Common myeloid progenitor, CD34-positive (primary cell): ENCODE data around the gene STAM2.
"Not testable (repeated sequence)": the region's sequence is repeated elsewhere in the genome, so short reads cannot be mapped to it uniquely, and the experiment has no call there.

Source experiments
- CTCF ChIA-PET: fragments of 350-600 bp; sonication (Branson Sonifier 250); formaldehyde crosslinking; loops from one replicate; lab custom pipeline; 2021; ENCODE audit warnings: antibody characterized with exemption; lab: Charles Lee
- POLR2A ChIA-PET: fragments of 350-600 bp; sonication (Branson Sonifier 250); formaldehyde crosslinking; loops from one replicate; lab custom pipeline; 2021; ENCODE audit warnings: antibody characterized with exemption; lab: Charles Lee
- DNase-seq, 3 donors: peaks; one replicate each; pipeline versions ENCODE4 v3.0.0 to v3.0.0-alpha.2; 2013
- H3K27ac ChIP-seq, 2 experiments: 1 replicate in 1 of 2; 2 replicates in 1 of 2; pipeline ENCODE4 v1.7.0; 2013; ENCODE audit warnings: inconsistent platforms in 2 of 2, low read length in 2 of 2, mild to moderate bottlenecking in 2 of 2, low read depth in 1 of 2, moderate library complexity in 1 of 2; ENCODE audit not compliant: severe bottlenecking in 2 of 2, insufficient read depth in 1 of 2, poor library complexity in 1 of 2
- H3K27me3 ChIP-seq, 5 experiments: replicated peaks in 2 of 5; 1 replicate in 3 of 5; 2 replicates in 2 of 5; pipeline versions ENCODE4 v1.6.1 to v1.7.0; 2013; ENCODE audit warnings: low read length in 4 of 5, mild to moderate bottlenecking in 2 of 5, moderate library complexity in 2 of 5, inconsistent platforms in 1 of 5; ENCODE audit not compliant: insufficient read depth in 5 of 5, control insufficient read depth in 4 of 5
- H3K36me3 ChIP-seq, 4 experiments: 1 replicate in 2 of 4; 2 replicates in 2 of 4; pipeline versions ENCODE4 v1.6.1 to v1.7.0; 2013; ENCODE audit warnings: low read length in 3 of 4, control low read depth in 1 of 4, mild to moderate bottlenecking in 1 of 4; ENCODE audit not compliant: control insufficient read depth in 4 of 4, insufficient read depth in 4 of 4
- H3K4me1 ChIP-seq, 4 experiments: 1 replicate in 3 of 4; 2 replicates in 1 of 4; pipeline versions ENCODE4 v1.6.1 to v1.7.1; 2013; ENCODE audit warnings: low read length in 3 of 4, mild to moderate bottlenecking in 3 of 4, control low read depth in 1 of 4, inconsistent platforms in 1 of 4, moderate library complexity in 1 of 4; ENCODE audit not compliant: control insufficient read depth in 4 of 4, insufficient read depth in 4 of 4; ENCODE audit errors: control extremely low read depth in 1 of 4
- H3K4me3 ChIP-seq, 7 experiments: 1 replicate in 4 of 7; 2 replicates in 3 of 7; pipeline versions ENCODE4 v1.5.1 to v1.7.0; 2013; ENCODE audit warnings: mild to moderate bottlenecking in 7 of 7, low read length in 6 of 7, moderate library complexity in 6 of 7, inconsistent platforms in 2 of 7, low read depth in 2 of 7, control low read depth in 1 of 7; ENCODE audit not compliant: insufficient read depth in 4 of 7, control insufficient read depth in 1 of 7; ENCODE audit errors: extremely low read depth in 1 of 7
- H3K9me3 ChIP-seq, 5 experiments: 1 replicate in 4 of 5; 2 replicates in 1 of 5; pipeline versions ENCODE4 v1.6.1 to v1.7.1; 2013; ENCODE audit warnings: low read length in 4 of 5, mild to moderate bottlenecking in 2 of 5, inconsistent platforms in 1 of 5, low read depth in 1 of 5, moderate library complexity in 1 of 5; ENCODE audit not compliant: control insufficient read depth in 4 of 5, insufficient read depth in 2 of 5; ENCODE audit errors: control extremely low read depth in 1 of 5
- WGBS: methylation state at CpG from one replicate; pipeline ENCODE4 v1.1.5; 2013; ENCODE audit not compliant: insufficient coverage; 5-methylcytosine and 5-hydroxymethylcytosine counted together

Gene STAM2

DNA sequence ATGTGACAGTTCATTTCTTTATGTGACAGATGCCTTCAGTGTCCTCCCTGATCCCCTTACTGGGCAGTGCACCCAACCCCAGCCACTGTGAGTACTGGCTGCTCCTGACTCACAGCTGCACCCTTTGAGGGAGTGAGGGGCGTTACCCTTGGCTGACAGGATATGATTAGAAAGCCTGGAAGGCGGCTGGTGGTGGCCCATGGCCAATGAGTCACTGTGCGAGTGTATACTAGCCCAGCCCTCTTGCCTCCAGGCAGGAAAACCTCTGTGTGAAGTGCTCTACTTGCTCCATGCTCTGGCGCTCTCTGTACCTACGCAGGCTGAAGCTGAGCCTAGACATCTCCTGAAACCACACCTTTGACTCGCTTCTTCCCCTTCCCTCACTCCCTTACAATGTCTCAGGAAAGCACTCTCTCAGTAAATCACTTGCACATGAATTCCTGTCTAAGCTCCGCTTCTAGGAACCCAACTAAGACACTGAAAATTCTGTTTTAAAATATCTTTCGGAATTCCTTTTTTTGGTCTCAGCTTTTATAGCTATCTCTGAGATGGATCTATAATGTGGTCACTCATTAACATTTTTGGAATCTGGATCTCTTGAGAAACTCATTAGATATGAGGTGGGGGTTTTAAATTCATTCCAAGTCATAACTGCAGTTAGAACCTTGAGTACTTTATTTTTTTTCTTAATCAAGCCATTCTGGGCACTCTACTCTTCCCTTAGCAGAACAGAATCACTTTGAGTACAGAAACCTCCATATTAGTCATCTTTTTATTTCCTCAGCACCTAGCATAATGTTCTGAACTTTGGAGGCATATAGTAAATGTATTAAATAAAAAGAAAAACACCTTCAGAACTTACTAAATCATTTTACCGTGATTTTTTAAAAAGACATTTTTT lies 25.3 kb upstream of the STAM2 start:
- H3K4me1 ChIP-seq: peaks cover 0 to 13% (median 3%) of the 10 kb centered on the region in 4 experiments
- no peaks in the 10 kb centered on the region for H3K36me3 ChIP-seq
- ChIA-PET CTCF (no interaction called here), POLR2A (no interaction called here)
- DNase-seq: peak in 2 of 3 donors; percentile 13 to 23
- 89% methylated on average over 6 of the region's 9 CpGs for WGBS
- H3K9me3 ChIP-seq: no peaks in the 10 kb centered on the region
- H3K27me3 ChIP-seq: no peaks in the 10 kb centered on the region
- H3K4me3 ChIP-seq: no peak overlapping the region
- no peak overlapping the region for H3K27ac ChIP-seq

DNA sequence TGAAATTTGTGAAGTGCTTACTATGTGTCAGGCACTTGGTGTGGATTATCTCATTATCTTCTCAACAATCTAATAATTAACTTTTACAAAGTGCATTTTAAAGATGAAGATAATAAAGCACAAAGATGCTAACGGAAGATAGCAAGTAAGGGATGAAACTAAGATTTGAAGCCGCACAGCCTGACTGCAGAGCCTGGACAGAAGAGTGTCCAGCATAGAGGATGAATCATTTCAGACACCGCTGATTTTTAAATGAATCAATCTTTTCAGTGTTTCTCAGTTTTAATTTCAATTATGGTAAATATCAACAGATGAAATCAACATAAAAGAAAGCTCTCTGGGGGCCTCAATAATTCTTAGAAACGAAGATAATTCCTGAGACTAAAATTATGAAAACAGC lies 24.5 kb upstream of the STAM2 start:
- ChIA-PET POLR2A (no interaction called here), CTCF (no interaction called here)
- H3K36me3 ChIP-seq: no peaks in the 10 kb centered on the region
- no peaks in the 10 kb centered on the region for H3K27me3 ChIP-seq
- H3K4me3 ChIP-seq: no peak overlapping the region
- H3K27ac ChIP-seq: no peak overlapping the region
- WGBS: 100% methylated on average over 3 of the region's 4 CpGs
- H3K4me1 ChIP-seq: peaks cover 0 to 13% (median 3%) of the 10 kb centered on the region in 4 experiments
- no peak for DNase-seq
- H3K9me3 ChIP-seq: no peaks in the 10 kb centered on the region

DNA sequence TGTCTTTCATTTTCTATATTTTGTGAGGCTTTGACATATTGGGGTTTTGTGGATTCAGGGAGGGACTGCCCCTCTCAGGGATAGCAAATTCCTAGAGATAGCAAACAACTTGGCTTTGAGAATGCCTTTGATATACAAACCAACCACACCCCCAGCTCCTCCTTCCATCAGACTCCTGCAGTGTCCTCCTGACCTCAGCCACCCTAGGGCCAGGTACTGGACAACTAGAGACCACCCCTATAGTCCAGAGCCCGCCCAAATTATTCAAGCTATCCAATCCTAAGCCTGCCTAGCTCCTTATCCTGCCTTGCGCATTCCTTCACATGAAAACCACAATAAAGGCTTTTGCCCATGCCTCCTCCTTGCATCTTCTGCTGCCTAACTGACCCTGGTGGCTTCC lies 22.9 kb upstream of the STAM2 start:
- 93% methylated on average over 2 of the region's 2 CpGs for WGBS
- ChIA-PET POLR2A (no interaction called here), CTCF (interaction anchor here (0.9 kb wide), 1 partner anchor 437 kb away, joined by 3 read pairs; no protein-coding TSS in a partner anchor)
- DNase-seq: no peak
- no peaks in the 10 kb centered on the region for H3K36me3 ChIP-seq
- H3K4me1 ChIP-seq: peaks cover 0 to 7% (median under 1%) of the 10 kb centered on the region in 4 experiments
- no peaks in the 10 kb centered on the region for H3K27me3 ChIP-seq
- no peaks in the 10 kb centered on the region for H3K9me3 ChIP-seq
- no peak overlapping the region for H3K27ac ChIP-seq
- H3K4me3 ChIP-seq: no peak overlapping the region

GRCh38 chr2:152197508-152198284 lies 22.1 kb upstream of the STAM2 start:
- DNase-seq, POLR2A ChIA-PET, H3K4me3 ChIP-seq, H3K27ac ChIP-seq, CTCF ChIA-PET, H3K36me3 ChIP-seq, H3K27me3 ChIP-seq, H3K9me3 ChIP-seq, H3K4me1 ChIP-seq: not testable (repeated sequence)
- WGBS: 0% methylated on average over 1 of the region's 1 CpG

DNA sequence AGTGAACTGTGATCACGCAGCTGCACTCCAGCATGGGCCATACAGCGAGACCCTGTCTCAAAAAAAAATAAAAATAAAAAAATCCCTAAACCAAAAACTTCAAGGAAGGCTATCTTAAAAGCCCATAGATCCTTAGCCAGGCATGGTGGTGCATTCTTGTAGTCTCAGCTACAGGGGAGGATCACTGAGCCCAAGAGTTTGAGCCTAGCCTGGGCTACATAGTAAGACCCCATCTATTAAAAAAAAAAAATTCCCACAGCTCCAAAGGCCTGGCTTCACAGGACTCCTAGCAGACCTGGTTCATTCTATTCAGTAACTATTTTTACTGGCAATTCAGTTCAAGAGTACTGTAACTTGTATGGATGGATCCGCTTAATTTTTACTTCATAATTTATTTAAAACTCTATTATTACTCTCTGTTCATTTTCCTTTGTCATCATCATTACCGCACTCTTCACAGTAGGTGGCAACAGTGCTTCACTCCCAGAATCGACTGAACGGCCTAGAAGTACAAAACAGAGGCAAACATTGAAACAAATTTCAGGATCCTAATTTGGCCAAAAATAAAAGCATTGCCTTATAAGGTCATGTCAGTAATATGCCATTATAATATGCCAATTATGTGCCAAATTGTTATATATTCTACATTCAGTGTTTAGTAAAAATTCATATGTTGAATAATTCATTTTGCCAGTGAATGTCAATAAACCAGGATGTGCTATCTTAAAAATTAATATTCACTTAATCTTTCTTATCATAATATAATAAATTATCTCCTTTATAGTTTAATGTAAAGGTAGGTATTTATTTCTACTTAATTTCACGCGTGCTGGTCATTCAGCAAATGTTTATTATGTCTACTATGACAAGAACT lies 14.3 kb upstream of the STAM2 start:
- WGBS: 0% methylated on average over 1 of the region's 8 CpGs
- no peaks in the 10 kb centered on the region for H3K4me1 ChIP-seq
- DNase-seq: peak; percentile 55 to 82 (median 80)

DNA sequence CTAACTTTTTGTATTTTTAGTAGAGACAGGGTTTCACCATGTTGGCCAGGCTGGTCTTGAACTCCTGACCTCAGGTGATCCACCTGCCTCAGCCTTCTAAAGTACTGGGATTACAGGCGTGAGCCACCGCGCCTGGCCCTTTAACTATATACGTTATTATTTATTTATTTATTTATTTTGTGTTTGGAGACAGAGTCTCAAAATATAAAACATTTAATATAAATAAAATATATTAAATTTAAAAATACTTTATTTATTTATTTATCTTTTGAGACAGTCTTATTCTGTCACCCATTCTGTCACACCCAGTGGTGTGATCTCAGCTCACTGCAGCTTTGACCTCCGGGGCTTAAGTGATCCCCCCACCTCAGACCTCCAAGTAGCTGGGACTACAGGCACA lies 11.2 kb upstream of the STAM2 start:
- WGBS: 100% methylated on average over 1 of the region's 5 CpGs
- H3K36me3 ChIP-seq, H3K4me3 ChIP-seq, DNase-seq, H3K9me3 ChIP-seq, H3K27ac ChIP-seq, H3K4me1 ChIP-seq, POLR2A ChIA-PET, H3K27me3 ChIP-seq: not testable (repeated sequence)
- CTCF ChIA-PET: interaction anchor here (0.7 to 1.9 kb wide), 7 partner anchors 61 to 452 kb away, joined by 3 to 9 read pairs (median 4); no protein-coding TSS in a partner anchor

More for the DNA sequence above, 14.3 kb upstream of the STAM2 start:
- no peaks in the 10 kb centered on the region for H3K27me3 ChIP-seq
- peaks cover 0 to 2% (median 0%) of the 10 kb centered on the region in 5 experiments for H3K9me3 ChIP-seq
- H3K27ac ChIP-seq: no peak overlapping the region
- H3K4me3 ChIP-seq: no peak overlapping the region
- H3K36me3 ChIP-seq: no peaks in the 10 kb centered on the region
- POLR2A ChIA-PET: interaction anchor here (0.5 kb wide), 1 partner anchor 12 kb away, joined by 3 read pairs; no protein-coding TSS in a partner anchor
- CTCF ChIA-PET: interaction anchor here (0.7 to 2.5 kb wide), 14 partner anchors 10 to 459 kb away, joined by 3 to 16 read pairs (median 4); partner anchors contain the start of gene STAM2
